ENCODE results near the gene RRP1B. TPM values are rescaled to one million over a fixed set of nuclear protein-coding genes. Genes with fewer than 3 reads are reported as not detected.

RRP1B gene
- total RNA-seq, 1 donor from 2014 or later: 32.0 TPM

- no peaks in the 10 kb centered on the region for H3K9me3 Mint-ChIP-seq
- DNase-seq (no peak), ATAC-seq (ENCODE audit: low read depth) (no peak)
- intact Hi-C loops (cut with micrococcal nuclease): no loop called here
- H3K27ac Mint-ChIP-seq: no peak overlapping the region
- H3K27me3 Mint-ChIP-seq: peaks cover 3% of the 10 kb centered on the region
- no peak overlapping the region for H3K4me3 Mint-ChIP-seq
- TF ChIP-seq CTCF (IDR thresholded peaks at IDR 0.05): no peak
- ChIA-PET CTCF (no interaction called here), POLR2A (no interaction called here)
- no peaks in the 10 kb centered on the region for H3K36me3 Mint-ChIP-seq (ENCODE audit: low read depth)
- H3K4me1 Mint-ChIP-seq: peaks cover 18% of the 10 kb centered on the region
Measured at GRCh38 chr21:43643193-43643592, 16.2 kb upstream of the RRP1B start.

- H3K27ac Mint-ChIP-seq: no peak overlapping the region
- ChIA-PET CTCF (no interaction called here), POLR2A (no interaction called here)
- intact Hi-C loops (cut with micrococcal nuclease): no loop called here
- peaks cover 18% of the 10 kb centered on the region for H3K4me1 Mint-ChIP-seq
- H3K4me3 Mint-ChIP-seq: no peak overlapping the region
- peaks cover 7% of the 10 kb centered on the region for H3K27me3 Mint-ChIP-seq
- TF ChIP-seq CTCF (IDR thresholded peaks at IDR 0.05): no peak
- ATAC-seq (ENCODE audit: low read depth) (no peak), DNase-seq (no peak)
- no peaks in the 10 kb centered on the region for H3K9me3 Mint-ChIP-seq
- no peaks in the 10 kb centered on the region for H3K36me3 Mint-ChIP-seq (ENCODE audit: low read depth)
Measured at GRCh38 chr21:43644071-43644470, 15.3 kb upstream of the RRP1B start.

GRCh38 chr21:43644609-43645008 lies 14.8 kb upstream of the RRP1B start:
- CTCF ChIA-PET: interaction anchor here (1.3 to 2.1 kb wide), 2 partner anchors 32 to 329 kb away, joined by 3 to 10 read pairs; no protein-coding TSS in a partner anchor
- no peak for ATAC-seq (ENCODE audit: low read depth)
- peaks cover 18% of the 10 kb centered on the region for H3K4me1 Mint-ChIP-seq
- DNase-seq: no peak
- no peak for TF ChIP-seq CTCF (IDR thresholded peaks at IDR 0.05)
- H3K27ac Mint-ChIP-seq: no peak overlapping the region
- POLR2A ChIA-PET: no interaction called here
- H3K4me3 Mint-ChIP-seq: no peak overlapping the region
- H3K27me3 Mint-ChIP-seq: peaks cover 7% of the 10 kb centered on the region
- intact Hi-C loops (cut with micrococcal nuclease): loop anchor here (5.0 kb wide), 1 partner anchor 332 kb away; no protein-coding TSS in a partner anchor
- no peaks in the 10 kb centered on the region for H3K9me3 Mint-ChIP-seq
- no peaks in the 10 kb centered on the region for H3K36me3 Mint-ChIP-seq (ENCODE audit: low read depth)

GRCh38 chr21:43645136-43645891 lies 14.0 kb upstream of the RRP1B start:
- peak overlapping the region; percentile 59 for H3K4me3 Mint-ChIP-seq
- intact Hi-C loops (cut with micrococcal nuclease): loop anchor here (5.0 kb wide), 1 partner anchor 333 kb away; no protein-coding TSS in a partner anchor
- H3K27ac Mint-ChIP-seq: peak overlapping the region; percentile 65
- ATAC-seq (ENCODE audit: low read depth): peak; percentile 59
- no peak for DNase-seq
- CTCF ChIA-PET: interaction anchor here (0.7 to 2.1 kb wide), 6 partner anchors 33 to 377 kb away, joined by 3 to 10 read pairs (median 3); no protein-coding TSS in a partner anchor
- no peaks in the 10 kb centered on the region for H3K36me3 Mint-ChIP-seq (ENCODE audit: low read depth)
- H3K9me3 Mint-ChIP-seq: no peaks in the 10 kb centered on the region
- POLR2A ChIA-PET: interaction anchor here (0.8 to 1.1 kb wide), 2 partner anchors 14 to 1425 kb away, joined by 3 to 4 read pairs; partner anchors contain the start of gene HSF2BP
- no peak for TF ChIP-seq CTCF (IDR thresholded peaks at IDR 0.05)
- H3K4me1 Mint-ChIP-seq: peaks cover 18% of the 10 kb centered on the region
- H3K27me3 Mint-ChIP-seq: peaks cover 7% of the 10 kb centered on the region

- intact Hi-C loops (cut with micrococcal nuclease): loop anchor here (1.0 to 5.0 kb wide), 3 partner anchors 34 to 722 kb away; no protein-coding TSS in a partner anchor
- H3K9me3 Mint-ChIP-seq: no peaks in the 10 kb centered on the region
- H3K4me1 Mint-ChIP-seq: peaks cover 18% of the 10 kb centered on the region
- no peak for ATAC-seq (ENCODE audit: low read depth)
- peaks cover 7% of the 10 kb centered on the region for H3K27me3 Mint-ChIP-seq
- ChIA-PET CTCF (interaction anchor here (0.6 to 2.1 kb wide), 8 partner anchors 10 to 727 kb away, joined by 3 to 10 read pairs (median 3); no protein-coding TSS in a partner anchor), POLR2A (interaction anchor here (0.8 to 1.1 kb wide), 2 partner anchors 13 to 1426 kb away, joined by 3 to 4 read pairs; partner anchors contain the start of gene HSF2BP)
- TF ChIP-seq CTCF (IDR thresholded peaks at IDR 0.05): no peak
- H3K36me3 Mint-ChIP-seq (ENCODE audit: low read depth): no peaks in the 10 kb centered on the region
- no peak for DNase-seq
- no peak overlapping the region for H3K27ac Mint-ChIP-seq
- peak overlapping the region; percentile 59 for H3K4me3 Mint-ChIP-seq
Measured at GRCh38 chr21:43645976-43646375, 13.4 kb upstream of the RRP1B start.

All from activated B cell treated with CpG ODN at 0.5 μM for 24 hours (primary cell).